ENCODE data around the gene SLC28A1.

DNA sequence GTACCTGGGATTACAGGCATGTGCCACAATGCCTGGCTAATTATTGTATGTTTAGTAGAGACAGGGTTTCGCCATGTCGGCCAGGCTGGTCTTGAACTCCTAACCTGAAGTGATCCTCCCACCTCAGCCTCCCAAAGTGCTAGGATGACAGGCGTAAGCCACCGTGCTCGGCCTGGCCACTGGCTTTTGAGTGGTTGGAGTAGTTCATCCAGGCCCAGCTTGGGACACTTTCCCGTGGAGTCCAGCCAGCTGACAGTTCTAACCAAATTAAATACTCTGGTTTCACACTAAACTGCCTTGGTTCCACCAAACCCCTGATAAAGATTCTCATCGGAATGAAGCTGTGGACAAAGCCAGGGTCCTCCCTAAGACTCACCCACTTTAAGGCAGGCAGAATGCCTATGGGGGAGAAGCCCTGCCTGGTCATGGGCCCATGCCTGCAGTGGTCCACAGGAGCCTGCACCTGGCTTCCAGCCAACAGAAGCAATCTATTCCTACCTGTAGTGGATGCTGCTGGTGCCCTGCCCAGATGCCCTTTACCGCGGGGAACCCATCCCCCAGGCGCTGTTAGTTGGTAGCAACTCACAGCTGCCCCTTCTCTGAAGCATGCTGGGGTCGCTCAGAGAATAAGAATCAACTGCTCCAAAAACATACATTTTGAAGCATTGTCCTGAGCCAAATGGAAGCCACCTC lies 5.2 kb upstream of the SLC28A1 start:
- TF ChIP-seq, protein P1, sequence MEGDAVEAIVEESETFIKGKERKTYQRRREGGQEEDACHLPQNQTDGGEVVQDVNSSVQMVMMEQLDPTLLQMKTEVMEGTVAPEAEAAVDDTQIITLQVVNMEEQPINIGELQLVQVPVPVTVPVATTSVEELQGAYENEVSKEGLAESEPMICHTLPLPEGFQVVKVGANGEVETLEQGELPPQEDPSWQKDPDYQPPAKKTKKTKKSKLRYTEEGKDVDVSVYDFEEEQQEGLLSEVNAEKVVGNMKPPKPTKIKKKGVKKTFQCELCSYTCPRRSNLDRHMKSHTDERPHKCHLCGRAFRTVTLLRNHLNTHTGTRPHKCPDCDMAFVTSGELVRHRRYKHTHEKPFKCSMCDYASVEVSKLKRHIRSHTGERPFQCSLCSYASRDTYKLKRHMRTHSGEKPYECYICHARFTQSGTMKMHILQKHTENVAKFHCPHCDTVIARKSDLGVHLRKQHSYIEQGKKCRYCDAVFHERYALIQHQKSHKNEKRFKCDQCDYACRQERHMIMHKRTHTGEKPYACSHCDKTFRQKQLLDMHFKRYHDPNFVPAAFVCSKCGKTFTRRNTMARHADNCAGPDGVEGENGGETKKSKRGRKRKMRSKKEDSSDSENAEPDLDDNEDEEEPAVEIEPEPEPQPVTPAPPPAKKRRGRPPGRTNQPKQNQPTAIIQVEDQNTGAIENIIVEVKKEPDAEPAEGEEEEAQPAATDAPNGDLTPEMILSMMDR (optimal IDR thresholded peaks at IDR 0.05 in 1 of 3, IDR thresholded peaks at IDR 0.05 in 1 of 3, conservative IDR thresholded peaks at IDR 0.05 in 1 of 3; ENCODE audit: extremely low read depth in 1 of 3, insufficient read depth in 2 of 3, low read length in 3 of 3) = no peak
- TF ChIP-seq EZH2 (IDR thresholded peaks at IDR 0.05; ENCODE audit: low read length) = no peak

All from keratinocyte (primary cell).